ENCODE results near the gene ENDOV. TPM values are rescaled to one million over a fixed set of nuclear protein-coding genes. Genes with fewer than 3 reads are reported as not detected.

The ENDOV gene
- polyA plus RNA-seq, 2 of the 4 experiments (the other 2 are of a cell fraction) = 33.2 to 42.6 TPM

- no peak for TF ChIP-seq CBX2 (IDR thresholded peaks at IDR 0.05; ENCODE audit: borderline replicate concordance, low read depth)
- no peak for TF ChIP-seq NPAS2 (CRISPR knock-in tag; IDR thresholded peaks at IDR 0.05; ENCODE audit: borderline replicate concordance)
- TF ChIP-seq EP300 (IDR thresholded peaks at IDR 0.05) = no peak
- TF ChIP-seq SMC3 (IDR thresholded peaks at IDR 0.05) = no peak
- no peak for TF ChIP-seq POLR2AphosphoS2 (conservative IDR thresholded peaks at IDR 0.05; ENCODE audit: low read length)
- TF ChIP-seq E2F6 (IDR thresholded peaks at IDR 0.05; ENCODE audit: borderline replicate concordance, low read depth) = no peak
- no peak for TF ChIP-seq MAX (IDR thresholded peaks at IDR 0.05)
- 0 out of 2 replicates have a peak, but pooled peaks have one; percentile 64 for TF ChIP-seq RNF2 (IDR thresholded peaks at IDR 0.05; ENCODE audit: borderline replicate concordance, low read depth)
- 0 out of 2 replicates have a peak, but pooled peaks have one; percentile 38 for TF ChIP-seq POLR2A (IDR thresholded peaks at IDR 0.05; ENCODE audit: low read length)
- no peak for TF ChIP-seq REST (IDR thresholded peaks at IDR 0.05)
- no peak for TF ChIP-seq FOXS1 (CRISPR knock-in tag; IDR thresholded peaks at IDR 0.05)
- TF ChIP-seq ATOH8 (CRISPR knock-in tag; IDR thresholded peaks at IDR 0.05; ENCODE audit: low read depth) = no peak
- TF ChIP-seq FOSB (CRISPR knock-in tag; IDR thresholded peaks at IDR 0.05) = peak; percentile 90
- no peak for TF ChIP-seq JUNB (IDR thresholded peaks at IDR 0.05)
- peak; percentile 70 for TF ChIP-seq HOXB13 (CRISPR knock-in tag; IDR thresholded peaks at IDR 0.05; ENCODE audit: low read depth)
- peak; percentile 78; the same call in 1 of the 2 replicates for TF ChIP-seq HDAC2 (IDR thresholded peaks at IDR 0.05)
- TF ChIP-seq RAD21 (conservative IDR thresholded peaks at IDR 0.05 in 1 of 2, IDR thresholded peaks at IDR 0.05 in 1 of 2) = no peak
- no peak for TF ChIP-seq CTCF (IDR thresholded peaks at IDR 0.05)
- no peak for TF ChIP-seq RFX5 (IDR thresholded peaks at IDR 0.05)
- no peak for TF ChIP-seq GATA3 (IDR thresholded peaks at IDR 0.05; ENCODE audit: borderline replicate concordance)
Observed at GRCh38 chr17:80453998-80454556, 39.1 kb downstream of the ENDOV start (continued).
